Activated naive CD4-positive, alpha-beta T cell treated with anti-CD3 and anti-CD28 coated beads for 36 hours (primary cell): ENCODE measurements around the gene SUSD6. TPM values are rescaled to one million over a fixed set of nuclear protein-coding genes. Genes with fewer than 3 reads are reported as not detected.
"Not testable (repeated sequence)": the region's sequence is repeated elsewhere in the genome, so short reads cannot be mapped to it uniquely, and the experiment has no call there.

ENCODE experiments used
- CTCF ChIA-PET: fragments of 350-600 bp; sonication (Branson Sonifier 250); formaldehyde crosslinking; loops from one replicate; lab custom pipeline; 2021; ENCODE audit warnings: antibody characterized with exemption; lab: Charles Lee
- DNase-seq: peaks from one replicate; pipeline ENCODE4 v3.0.0-alpha.2; 2020
- H3K27ac Mint-ChIP-seq: one replicate; pipeline ENCODE4 v1.8.0; 2021; ENCODE audit warnings: mild to moderate bottlenecking, mixed read lengths
- H3K27me3 Mint-ChIP-seq: one replicate; pipeline ENCODE4 v1.8.0; 2021; ENCODE audit warnings: low read depth, mixed read lengths
- H3K36me3 Mint-ChIP-seq: one replicate; pipeline ENCODE4 v1.8.0; 2021; ENCODE audit warnings: low read depth, mixed read lengths
- H3K4me1 Mint-ChIP-seq: one replicate; pipeline ENCODE4 v1.8.0; 2021; ENCODE audit warnings: low read depth, mixed read lengths
- H3K4me3 Mint-ChIP-seq: one replicate; pipeline ENCODE4 v1.8.0; 2021; ENCODE audit warnings: mild to moderate bottlenecking, moderate library complexity, mixed read lengths
- H3K9me3 Mint-ChIP-seq: one replicate; pipeline ENCODE4 v1.8.0; 2021; ENCODE audit warnings: mixed read lengths
- intact Hi-C: fragments of 100-400 bp; cut with micrococcal nuclease; formaldehyde crosslinking; loops from one replicate; pipeline ENCODE4 v1.15.1; 2023
- total RNA-seq, 2 experiments: library from RNA; stranded (reverse); gene quantifications; one replicate each; pipeline ENCODE4 v1.2.3, GENCODE V29; 2021

The SUSD6 gene
- total RNA-seq, 2 experiments from 2014 or later = 66.6 to 69.7 TPM

DNA sequence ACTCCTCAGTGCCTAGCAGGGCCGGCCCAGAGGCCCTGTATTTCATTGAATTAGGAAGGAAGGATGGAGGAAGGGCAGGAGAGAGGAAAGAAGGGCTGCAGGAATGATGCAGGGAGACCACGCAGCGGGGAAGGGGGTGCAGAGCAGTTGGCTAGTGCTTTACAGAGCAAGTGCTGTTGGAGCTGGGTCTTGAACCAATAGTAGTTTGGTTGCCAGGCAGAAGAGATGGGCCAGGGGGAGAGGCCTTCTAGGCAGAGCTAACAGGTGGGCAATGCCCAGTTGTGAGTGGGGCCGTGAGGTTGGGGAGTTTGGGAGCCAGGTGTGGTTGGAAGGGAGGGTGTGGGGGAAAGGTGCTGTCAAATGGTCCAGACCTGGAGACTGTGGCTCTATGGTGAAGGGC is 116.5 kb downstream of the SUSD6 start:
- intact Hi-C loops = loop anchor here (1.0 to 5.0 kb wide), 4 partner anchors 89 to 143 kb away; no protein-coding TSS in a partner anchor
- DNase-seq = no peak
- H3K36me3 Mint-ChIP-seq = no peaks in the 10 kb centered on the region
- CTCF ChIA-PET = interaction anchor here (0.5 to 7.3 kb wide), 13 partner anchors 17 to 164 kb away, joined by 3 to 68 read pairs (median 4); no protein-coding TSS in a partner anchor
- peaks cover 4% of the 10 kb centered on the region for H3K27me3 Mint-ChIP-seq
- H3K27ac Mint-ChIP-seq = no peak overlapping the region
- H3K4me3 Mint-ChIP-seq = no peak overlapping the region
- H3K4me1 Mint-ChIP-seq = peaks cover 12% of the 10 kb centered on the region
- H3K9me3 Mint-ChIP-seq = no peaks in the 10 kb centered on the region

DNA sequence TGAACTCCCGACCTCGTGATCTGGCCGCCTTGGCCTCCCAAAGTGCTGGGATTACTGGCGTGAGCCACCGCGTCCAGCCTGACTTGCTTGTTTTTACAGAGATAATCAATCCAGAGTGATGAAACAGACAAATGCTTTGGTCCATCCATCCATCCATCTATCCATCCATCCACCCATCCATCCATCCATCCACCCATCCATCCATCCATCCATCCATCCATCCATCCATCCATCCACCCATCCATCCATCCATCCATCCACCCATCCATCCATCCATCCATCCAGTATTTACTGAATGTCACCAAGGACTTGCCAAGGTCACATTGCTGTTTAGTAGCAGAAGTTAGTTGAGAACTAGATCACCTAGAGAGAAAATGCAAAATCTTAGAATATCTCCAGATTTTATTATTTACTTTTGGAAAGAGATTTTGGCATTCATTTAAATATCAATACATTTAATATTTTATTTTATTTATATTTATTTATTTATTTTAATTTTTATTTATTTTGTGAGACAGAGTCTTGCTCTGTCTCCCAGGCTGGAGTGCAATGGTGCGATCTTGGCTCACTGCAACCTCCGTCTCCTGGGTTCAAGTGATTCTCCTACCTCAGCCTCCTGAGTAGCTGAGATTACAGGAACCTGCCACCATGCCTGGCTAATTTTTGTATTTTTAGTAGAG is 120.7 kb downstream of the SUSD6 start:
- DNase-seq, H3K27me3 Mint-ChIP-seq, H3K27ac Mint-ChIP-seq, H3K4me1 Mint-ChIP-seq, H3K4me3 Mint-ChIP-seq, H3K36me3 Mint-ChIP-seq, H3K9me3 Mint-ChIP-seq: not testable (repeated sequence)
- CTCF ChIA-PET = interaction anchor here (0.7 to 1.8 kb wide), 2 partner anchors 200 to 296 kb away, joined by 6 to 13 read pairs; no protein-coding TSS in a partner anchor
- intact Hi-C loops = loop anchor here (1.0 kb wide), 2 partner anchors 295 to 342 kb away; no protein-coding TSS in a partner anchor

DNA sequence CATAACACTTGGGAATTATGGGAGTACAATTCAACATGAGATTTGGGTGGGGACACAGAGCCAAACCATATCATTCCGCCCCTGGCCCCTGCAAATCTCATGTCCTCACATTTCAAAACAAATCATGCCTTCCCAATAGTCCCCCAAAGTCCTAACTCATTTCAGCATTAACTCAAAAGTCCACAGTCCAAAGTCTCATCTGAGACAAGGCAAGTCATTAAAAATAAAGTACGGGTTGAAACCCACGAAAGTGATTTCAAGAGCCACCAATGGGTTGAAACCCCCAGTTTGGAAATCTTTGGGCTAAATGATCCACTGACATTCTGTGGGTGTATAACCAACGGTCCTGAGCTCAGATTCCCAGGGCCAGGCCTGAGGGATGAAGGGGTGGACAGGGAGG is 125.0 kb downstream of the SUSD6 start:
- CTCF ChIA-PET = interaction anchor here (0.9 kb wide), 1 partner anchor 9 kb away, joined by 3 read pairs; no protein-coding TSS in a partner anchor
- H3K4me3 Mint-ChIP-seq, H3K9me3 Mint-ChIP-seq, H3K27ac Mint-ChIP-seq, H3K4me1 Mint-ChIP-seq, H3K27me3 Mint-ChIP-seq, DNase-seq, intact Hi-C loops, H3K36me3 Mint-ChIP-seq: not testable (repeated sequence)

DNA sequence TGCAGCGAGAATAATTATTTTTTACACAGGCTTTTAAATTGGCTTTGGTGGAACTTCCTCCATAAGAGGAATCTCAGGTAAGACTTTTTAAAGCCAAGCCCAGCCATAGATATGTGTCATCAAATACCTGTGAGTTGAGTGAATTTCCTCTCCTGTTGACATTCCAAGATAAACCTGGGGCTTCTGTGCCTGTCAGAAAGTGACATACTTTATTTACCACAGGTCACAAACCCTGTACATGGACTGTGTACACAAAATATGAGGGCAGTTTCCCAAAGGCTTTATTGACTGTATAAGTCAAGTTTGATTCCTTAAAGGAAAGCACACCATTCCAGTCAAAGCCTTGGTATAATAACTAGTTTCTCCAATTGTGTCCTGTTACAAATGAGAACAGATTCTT is 129.7 kb downstream of the SUSD6 start:
- peaks cover 2% of the 10 kb centered on the region for H3K36me3 Mint-ChIP-seq
- H3K9me3 Mint-ChIP-seq = peaks cover 4% of the 10 kb centered on the region
- H3K4me3 Mint-ChIP-seq = no peak overlapping the region
- no peak for DNase-seq
- no peak overlapping the region for H3K27ac Mint-ChIP-seq
- H3K27me3 Mint-ChIP-seq = no peaks in the 10 kb centered on the region
- intact Hi-C loops = no loop called here
- CTCF ChIA-PET = interaction anchor here (1.0 kb wide), 1 partner anchor 287 kb away, joined by 4 read pairs; no protein-coding TSS in a partner anchor
- peaks cover 2% of the 10 kb centered on the region for H3K4me1 Mint-ChIP-seq

DNA sequence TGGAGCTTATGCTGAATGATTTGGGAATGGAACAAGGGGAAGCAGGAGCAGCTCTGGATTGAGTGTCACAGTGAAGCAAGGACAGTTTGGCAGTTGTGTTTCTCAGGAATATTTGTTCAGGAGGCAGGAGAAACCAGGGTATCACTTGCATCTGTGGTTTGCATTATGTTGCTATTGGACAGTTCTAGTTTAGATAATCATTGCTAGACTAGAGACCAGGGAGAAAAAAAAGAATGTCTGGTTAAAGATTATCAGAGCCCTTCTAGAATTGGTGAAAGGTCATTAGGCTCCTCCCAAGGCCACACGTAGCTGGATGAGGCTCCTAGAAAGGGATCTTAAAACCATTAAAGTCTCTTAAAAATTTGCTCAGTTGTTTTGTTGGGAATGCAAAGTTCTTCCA is 138.6 kb downstream of the SUSD6 start:
- Mint-ChIP-seq H3K9me3 (no peaks in the 10 kb centered on the region), H3K27ac (no peak overlapping the region), H3K4me3 (no peak overlapping the region), H3K27me3 (no peaks in the 10 kb centered on the region), H3K36me3 (no peaks in the 10 kb centered on the region), H3K4me1 (peaks cover 8% of the 10 kb centered on the region)
- CTCF ChIA-PET = interaction anchor here (0.6 to 2.0 kb wide), 3 partner anchors 10 to 278 kb away, joined by 3 to 5 read pairs (median 3); no protein-coding TSS in a partner anchor
- DNase-seq = no peak
- intact Hi-C loops = no loop called here

DNA sequence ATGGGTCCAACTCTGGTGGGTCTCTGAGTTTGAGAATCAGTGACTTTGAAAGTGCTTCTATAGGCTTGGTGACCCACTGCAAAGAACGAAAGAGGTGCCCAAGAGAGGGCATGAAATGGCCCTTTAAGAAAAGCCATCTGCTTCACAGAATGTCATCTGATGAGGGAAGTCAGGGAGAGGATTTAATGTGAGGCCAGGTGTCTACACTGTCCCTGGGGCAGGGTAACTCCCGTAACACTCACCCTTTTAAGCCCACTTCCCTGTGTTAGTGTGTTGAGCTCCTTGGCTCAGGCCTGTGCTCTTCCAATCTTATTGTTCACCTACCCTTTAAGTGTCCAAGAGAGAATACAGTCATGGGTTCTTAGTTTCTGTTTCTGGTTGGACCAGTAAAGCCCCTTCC is 139.1 kb downstream of the SUSD6 start:
- H3K4me1 Mint-ChIP-seq = peaks cover 14% of the 10 kb centered on the region
- H3K36me3 Mint-ChIP-seq = no peaks in the 10 kb centered on the region
- H3K27me3 Mint-ChIP-seq = no peaks in the 10 kb centered on the region
- no peak overlapping the region for H3K4me3 Mint-ChIP-seq
- CTCF ChIA-PET = interaction anchor here (1.5 to 2.0 kb wide), 2 partner anchors 9 to 278 kb away, joined by 3 to 5 read pairs; no protein-coding TSS in a partner anchor
- intact Hi-C loops = no loop called here
- H3K9me3 Mint-ChIP-seq = no peaks in the 10 kb centered on the region
- H3K27ac Mint-ChIP-seq = no peak overlapping the region
- no peak for DNase-seq

DNA sequence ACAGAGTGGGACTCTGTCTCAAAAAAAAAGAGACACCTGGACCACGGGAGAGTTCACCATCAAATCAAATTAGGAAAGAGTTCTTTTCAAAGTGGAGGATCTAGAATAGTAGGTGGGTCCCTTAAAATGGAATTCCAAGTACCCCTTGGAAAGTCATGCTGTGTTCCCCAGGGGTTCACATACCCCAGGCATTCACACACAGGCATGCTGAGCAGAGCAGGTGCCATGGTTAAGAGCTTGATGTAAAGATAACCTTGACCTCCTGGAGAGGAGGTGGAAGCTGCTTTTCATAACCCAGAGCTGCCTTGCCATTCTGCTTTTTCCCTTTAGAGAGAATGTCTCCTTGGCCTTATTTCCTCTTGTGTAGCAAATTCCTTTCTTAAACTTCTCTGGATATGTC is 141.4 kb downstream of the SUSD6 start:
- Mint-ChIP-seq H3K9me3 (no peaks in the 10 kb centered on the region), H3K4me1 (peaks cover 11% of the 10 kb centered on the region), H3K27ac (no peak overlapping the region), H3K4me3 (no peak overlapping the region), H3K27me3 (no peaks in the 10 kb centered on the region), H3K36me3 (no peaks in the 10 kb centered on the region)
- intact Hi-C loops = no loop called here
- no peak for DNase-seq
- CTCF ChIA-PET = interaction anchor here (0.6 kb wide), 1 partner anchor 357 kb away, joined by 6 read pairs; no protein-coding TSS in a partner anchor

DNA sequence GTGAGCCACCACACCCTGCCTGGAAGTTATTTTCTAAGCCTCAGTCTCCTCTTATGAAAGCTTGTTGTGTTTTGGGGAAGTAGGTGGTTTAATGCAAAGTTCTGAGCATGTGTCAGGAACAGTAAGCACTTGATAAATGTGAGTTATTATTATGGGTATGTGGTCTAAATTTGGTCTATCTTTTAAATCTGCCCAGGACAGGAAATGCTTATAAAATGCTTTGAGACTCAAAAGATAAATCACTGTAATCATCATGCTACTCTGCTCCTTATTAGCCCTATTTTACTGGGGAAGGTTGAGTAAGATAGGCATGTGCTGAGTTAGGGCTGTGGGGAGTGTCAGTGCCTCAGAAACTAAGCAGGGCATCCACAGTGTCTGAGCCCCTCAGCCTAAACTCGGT is 142.5 kb downstream of the SUSD6 start:
- CTCF ChIA-PET = interaction anchor here (0.9 to 1.4 kb wide), 2 partner anchors 23 to 566 kb away, joined by 3 to 4 read pairs; no protein-coding TSS in a partner anchor
- DNase-seq = no peak
- no peaks in the 10 kb centered on the region for H3K9me3 Mint-ChIP-seq
- H3K36me3 Mint-ChIP-seq = no peaks in the 10 kb centered on the region
- H3K4me1 Mint-ChIP-seq = peaks cover 11% of the 10 kb centered on the region
- no peak overlapping the region for H3K4me3 Mint-ChIP-seq
- no peak overlapping the region for H3K27ac Mint-ChIP-seq
- no peaks in the 10 kb centered on the region for H3K27me3 Mint-ChIP-seq
- intact Hi-C loops = no loop called here

DNA sequence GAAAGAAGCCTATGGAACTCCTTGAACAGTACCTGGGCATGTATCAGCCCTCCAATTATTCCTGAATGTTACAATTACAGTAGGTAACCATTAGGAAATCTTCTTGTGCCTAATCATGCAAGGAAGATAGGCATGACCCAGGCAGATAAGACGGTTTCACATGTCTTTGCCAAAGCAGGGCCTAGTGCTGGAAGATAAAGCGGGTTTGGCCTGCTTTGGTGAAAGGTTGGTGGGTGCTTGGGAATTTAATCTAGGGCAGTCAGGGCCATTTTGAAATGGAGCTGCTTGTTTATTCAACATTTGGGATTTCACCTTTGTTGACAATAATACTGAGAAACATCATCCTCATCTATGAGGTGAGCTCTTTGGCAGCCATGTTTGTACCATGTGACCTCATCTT is 143.1 kb downstream of the SUSD6 start:
- Mint-ChIP-seq H3K27ac (no peak overlapping the region), H3K4me1 (peaks cover 11% of the 10 kb centered on the region), H3K9me3 (no peaks in the 10 kb centered on the region), H3K27me3 (no peaks in the 10 kb centered on the region), H3K4me3 (no peak overlapping the region), H3K36me3 (no peaks in the 10 kb centered on the region)
- CTCF ChIA-PET = interaction anchor here (0.6 to 1.4 kb wide), 2 partner anchors 24 to 1066 kb away, joined by 3 read pairs; no protein-coding TSS in a partner anchor
- no peak for DNase-seq
- intact Hi-C loops = no loop called here

DNA sequence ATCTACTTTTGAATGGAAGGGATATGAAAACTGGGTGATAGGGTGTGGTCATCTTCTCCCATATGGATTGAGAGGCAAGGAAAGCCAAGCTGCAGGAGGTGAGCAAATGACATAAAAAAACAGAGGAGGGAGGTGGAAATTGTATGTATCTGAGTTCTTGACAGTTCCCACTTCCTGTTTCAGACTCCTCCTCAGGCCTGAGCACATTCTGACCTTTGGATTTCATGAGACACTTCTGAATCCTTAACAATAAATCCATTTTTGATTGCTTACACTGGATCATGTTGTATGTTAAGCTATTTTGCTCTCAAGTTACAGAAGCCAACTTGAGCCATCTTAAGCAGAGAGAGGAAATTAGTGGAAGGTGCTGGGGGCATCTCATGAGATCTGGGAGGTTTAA is 143.9 kb downstream of the SUSD6 start:
- Mint-ChIP-seq H3K4me3 (no peak overlapping the region), H3K27me3 (no peaks in the 10 kb centered on the region), H3K4me1 (peaks cover 11% of the 10 kb centered on the region), H3K9me3 (no peaks in the 10 kb centered on the region), H3K36me3 (no peaks in the 10 kb centered on the region), H3K27ac (no peak overlapping the region)
- intact Hi-C loops = no loop called here
- CTCF ChIA-PET = interaction anchor here (0.6 to 0.9 kb wide), 2 partner anchors 9 to 12 kb away, joined by 3 read pairs; no protein-coding TSS in a partner anchor
- DNase-seq = no peak

DNA sequence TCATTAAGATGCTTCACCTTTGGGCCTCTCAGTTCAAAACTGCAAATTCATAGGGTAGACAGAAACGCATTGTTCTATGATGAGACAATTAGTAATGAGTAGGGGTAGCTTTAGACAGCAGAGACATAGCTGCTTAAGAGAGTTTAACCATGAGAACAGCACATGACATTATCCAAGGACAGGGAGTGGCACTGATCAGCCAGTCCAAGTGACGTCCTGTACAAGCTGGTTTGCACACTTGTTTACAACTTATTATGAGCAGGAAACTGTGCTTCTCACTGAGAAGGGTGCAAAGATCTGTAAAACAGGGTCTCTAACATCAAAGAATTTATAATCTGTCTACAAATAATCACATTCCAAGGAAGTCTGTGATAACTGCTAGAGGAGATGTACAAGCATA is 144.4 kb downstream of the SUSD6 start:
- CTCF ChIA-PET = interaction anchor here (0.6 to 0.9 kb wide), 2 partner anchors 9 to 12 kb away, joined by 3 read pairs; no protein-coding TSS in a partner anchor
- Mint-ChIP-seq H3K36me3 (no peaks in the 10 kb centered on the region), H3K9me3 (no peaks in the 10 kb centered on the region), H3K4me1 (peaks cover 12% of the 10 kb centered on the region), H3K4me3 (no peak overlapping the region), H3K27ac (no peak overlapping the region), H3K27me3 (no peaks in the 10 kb centered on the region)
- intact Hi-C loops = no loop called here
- DNase-seq = no peak

DNA sequence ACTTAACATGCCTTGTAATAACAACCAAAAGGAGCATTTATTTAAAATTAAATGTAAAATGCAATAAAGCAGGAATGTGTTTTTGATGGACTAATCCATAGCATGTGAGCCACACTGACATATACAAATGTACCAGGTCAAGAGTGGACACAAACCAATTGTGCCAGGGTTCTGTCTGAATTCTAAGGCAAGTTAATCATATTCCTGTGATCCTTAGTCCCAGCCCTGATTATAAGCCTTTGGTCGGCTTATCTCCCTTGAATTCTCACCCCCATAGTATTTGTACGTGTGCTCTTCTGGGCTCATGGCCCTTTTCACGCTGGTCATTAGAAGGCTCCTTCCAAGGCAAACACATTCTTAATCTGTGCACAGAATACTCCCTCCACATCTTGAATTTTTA is 144.9 kb downstream of the SUSD6 start:
- CTCF ChIA-PET = interaction anchor here (0.9 kb wide), 1 partner anchor 10 kb away, joined by 3 read pairs; no protein-coding TSS in a partner anchor
- intact Hi-C loops = no loop called here
- Mint-ChIP-seq H3K27me3 (no peaks in the 10 kb centered on the region), H3K27ac (no peak overlapping the region), H3K4me3 (no peak overlapping the region), H3K9me3 (no peaks in the 10 kb centered on the region), H3K36me3 (no peaks in the 10 kb centered on the region), H3K4me1 (peaks cover 16% of the 10 kb centered on the region)
- no peak for DNase-seq
